GM20000 (cell line): Measurements from ENCODE around the gene TMEM245.
A peak's percentile ranks its signal among the peaks of the same experiment; 100 is the strongest.

Experiments
- DNase-seq: peaks from one replicate; pipeline ENCODE4 v3.0.0; 2012; ENCODE audit warnings: low spot score
- CTCF ChIP-seq: IDR thresholded peaks from 2 replicates; pipeline ENCODE4 v1.5.1; 2012; ENCODE audit warnings: mild to moderate bottlenecking, control low read depth; ENCODE audit errors: extremely low read depth, missing control alignments

TMEM245 gene

GRCh38 chr9:109149089-109149488 lies 29.3 kb upstream of the TMEM245 start:
- no peak for DNase-seq
- no peak for TF ChIP-seq CTCF

- DNase-seq = no peak
- no peak for TF ChIP-seq CTCF
Observed at GRCh38 chr9:109145051-109145450, 25.3 kb upstream of the TMEM245 start.

- peak; percentile 64 for DNase-seq
- peak; percentile 20 for TF ChIP-seq CTCF
Observed at GRCh38 chr9:109143881-109144562, 24.3 kb upstream of the TMEM245 start.

- TF ChIP-seq CTCF = no peak
- no peak for DNase-seq
Observed at GRCh38 chr9:109141375-109141774, 21.6 kb upstream of the TMEM245 start.

GRCh38 chr9:109139851-109140250 lies 20.1 kb upstream of the TMEM245 start:
- DNase-seq = no peak
- TF ChIP-seq CTCF = no peak

GRCh38 chr9:109138421-109138820 lies 18.7 kb upstream of the TMEM245 start:
- TF ChIP-seq CTCF = no peak
- DNase-seq = no peak

- DNase-seq = no peak
- no peak for TF ChIP-seq CTCF
Observed at GRCh38 chr9:109134167-109134578, 14.4 kb upstream of the TMEM245 start.
